Body of pancreas (tissue), 4 donors: ENCODE results near the gene MCF2L2. TPM values are rescaled to one million over a fixed set of nuclear protein-coding genes. Genes with fewer than 3 reads are reported as not detected.

ENCODE experiments used
- ATAC-seq: fragments of 150-250 bp; one replicate; pipeline ENCODE4 v1.9.1; 2016
- DNase-seq, 4 donors: peaks; one replicate each; pipeline ENCODE4 v3.0.0-alpha.2; 2019
- H3K27ac ChIP-seq, 4 donors: fragments of 200-600 bp; sonication (generic); 1 replicate in 3 of 4; 2 replicates in 1 of 4; pipeline versions ENCODE4 v1.5.1 to v1.6.1; 2016 to 2019; ENCODE audit warnings: mild to moderate bottlenecking in 1 of 4, mixed read lengths in 1 of 4, moderate library complexity in 1 of 4
- H3K27me3 ChIP-seq, 2 donors: fragments of 200-600 bp; sonication (generic); one replicate each; pipeline ENCODE4 v1.6.0; 2016; ENCODE audit warnings: mild to moderate bottlenecking in 1 of 2
- H3K36me3 ChIP-seq, 2 donors: fragments of 200-600 bp; sonication (generic); replicated peaks in 1 of 2; 2 replicates each; pipeline ENCODE4 v1.5.1; 2016; ENCODE audit warnings: low read depth in 2 of 2; ENCODE audit not compliant: insufficient read depth in 1 of 2
- H3K4me1 ChIP-seq: fragments of 200-600 bp; sonication (generic); one replicate; pipeline ENCODE4 v1.6.0; 2016
- H3K4me3 ChIP-seq, 2 donors: fragments of 200-600 bp; sonication (generic); 1 replicate in 1 of 2; 2 replicates in 1 of 2; pipeline ENCODE4 v1.5.1; 2016 to 2019
- H3K9me3 ChIP-seq, 3 donors: fragments of 200-600 bp; sonication (generic); 1 replicate in 2 of 3; 2 replicates in 1 of 3; pipeline ENCODE4 v1.5.1; 2016
- POLR2A ChIP-seq, 3 donors: fragments of 450-650 bp; IDR thresholded peaks; one replicate each; pipeline ENCODE4 v1.6.1; 2016; ENCODE audit warnings: antibody characterized with exemption in 3 of 3, mild to moderate bottlenecking in 2 of 3
- WGBS, 2 donors: methylation state at CpG; one replicate each; pipeline ENCODE4 v1.1.5; 2017; 5-methylcytosine and 5-hydroxymethylcytosine counted together
- intact Hi-C: fragments of 100-400 bp; cut with DNase I; formaldehyde crosslinking; loops from one replicate; pipeline ENCODE4 v1.15.1; 2023
- total RNA-seq, 2 donors: library from RNA; depleted of rRNA; stranded (reverse); fragments of >200 nt; gene quantifications; one replicate each; pipeline ENCODE4 v1.1.0, GENCODE V29; 2016
- TF ChIP-seq, protein P1 (sequence below), 7 experiments: fragments of 450-650 bp in 4 of 7; fragments of 200-600 bp in 3 of 7; sonication (generic) in 3 of 7; IDR thresholded peaks; one replicate each; pipeline ENCODE4 v1.5.1; 2016 to 2019; ENCODE audit warnings: antibody characterized with exemption in 7 of 7

MCF2L2 gene
- total RNA-seq, 2 donors from 2014 or later, result 0.26 TPM; not detected in 1

DNA sequence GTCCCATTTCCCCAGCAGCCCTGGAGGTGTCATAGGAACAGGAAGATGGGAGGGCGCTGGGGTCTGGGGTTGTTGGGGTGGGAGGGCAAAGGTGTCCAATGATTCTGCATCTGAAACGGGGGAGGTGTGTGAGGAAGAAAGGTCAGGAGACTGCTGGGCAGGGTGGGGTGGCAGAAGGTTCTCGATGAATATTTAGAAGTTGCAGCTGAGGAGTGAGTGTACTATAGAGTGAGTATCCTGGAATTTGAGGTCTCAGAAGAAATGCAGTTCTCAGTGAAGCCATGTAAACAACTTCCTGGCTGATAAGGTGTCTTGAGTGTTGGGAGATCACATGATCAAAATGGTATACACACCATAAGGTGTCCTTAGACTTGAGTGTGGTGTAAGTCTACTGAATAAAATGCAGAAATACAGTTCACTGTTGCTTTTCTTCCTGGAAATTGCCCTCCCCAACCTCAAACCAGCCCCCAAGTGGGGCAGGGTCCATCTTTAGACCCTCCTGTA is 165.5 kb downstream of the MCF2L2 start:
- 93 to 97% methylated on average over 3 of the region's 3 CpGs for WGBS, 2 donors
- Histone ChIP-seq H3K4me1 (peaks cover 32% of the 10 kb centered on the region), H3K27me3 (no peaks in the 10 kb centered on the region), H3K4me3 (no peak overlapping the region), H3K9me3 (no peaks in the 10 kb centered on the region), H3K36me3 (no peaks in the 10 kb centered on the region), H3K27ac (no peak overlapping the region)
- DNase-seq (no peak), ATAC-seq (no peak)
- intact Hi-C loops, result no loop called here
- TF ChIP-seq, protein P1, sequence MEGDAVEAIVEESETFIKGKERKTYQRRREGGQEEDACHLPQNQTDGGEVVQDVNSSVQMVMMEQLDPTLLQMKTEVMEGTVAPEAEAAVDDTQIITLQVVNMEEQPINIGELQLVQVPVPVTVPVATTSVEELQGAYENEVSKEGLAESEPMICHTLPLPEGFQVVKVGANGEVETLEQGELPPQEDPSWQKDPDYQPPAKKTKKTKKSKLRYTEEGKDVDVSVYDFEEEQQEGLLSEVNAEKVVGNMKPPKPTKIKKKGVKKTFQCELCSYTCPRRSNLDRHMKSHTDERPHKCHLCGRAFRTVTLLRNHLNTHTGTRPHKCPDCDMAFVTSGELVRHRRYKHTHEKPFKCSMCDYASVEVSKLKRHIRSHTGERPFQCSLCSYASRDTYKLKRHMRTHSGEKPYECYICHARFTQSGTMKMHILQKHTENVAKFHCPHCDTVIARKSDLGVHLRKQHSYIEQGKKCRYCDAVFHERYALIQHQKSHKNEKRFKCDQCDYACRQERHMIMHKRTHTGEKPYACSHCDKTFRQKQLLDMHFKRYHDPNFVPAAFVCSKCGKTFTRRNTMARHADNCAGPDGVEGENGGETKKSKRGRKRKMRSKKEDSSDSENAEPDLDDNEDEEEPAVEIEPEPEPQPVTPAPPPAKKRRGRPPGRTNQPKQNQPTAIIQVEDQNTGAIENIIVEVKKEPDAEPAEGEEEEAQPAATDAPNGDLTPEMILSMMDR (IDR thresholded peaks at IDR 0.05), result no peak
- no peak for TF ChIP-seq POLR2A (IDR thresholded peaks at IDR 0.05)

DNA sequence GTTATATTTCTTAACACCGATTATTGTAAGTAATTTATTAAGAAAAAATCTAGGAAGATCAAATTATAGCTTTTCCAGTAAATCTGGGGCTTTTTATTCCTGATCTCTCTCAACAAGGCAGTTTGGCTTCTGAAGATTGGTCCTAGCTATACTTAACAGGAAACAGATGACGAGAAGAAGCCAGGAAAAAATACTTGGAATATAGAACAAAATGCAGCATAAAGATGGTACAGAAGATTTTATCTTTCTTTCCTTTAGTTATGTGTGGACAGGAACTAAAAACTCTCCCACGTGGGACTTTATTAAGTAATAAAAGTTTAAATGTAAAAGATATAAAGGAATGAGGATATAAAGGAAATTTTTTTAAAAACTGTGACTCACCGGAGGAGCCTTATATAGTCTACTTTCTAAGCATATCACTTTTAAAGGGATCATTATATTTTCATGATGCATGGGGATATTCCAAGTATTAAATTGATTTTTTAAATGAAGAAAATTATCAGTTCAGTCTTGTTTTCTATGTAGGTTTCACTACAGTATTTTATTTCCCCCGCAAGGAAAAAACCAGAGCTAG is 167.2 kb downstream of the MCF2L2 start:
- TF ChIP-seq, protein P1 (IDR thresholded peaks at IDR 0.05), result no peak
- no peak for TF ChIP-seq POLR2A (IDR thresholded peaks at IDR 0.05)
- DNase-seq (no peak), ATAC-seq (no peak)
- Histone ChIP-seq H3K9me3 (no peaks in the 10 kb centered on the region), H3K4me3 (no peak overlapping the region), H3K36me3 (no peaks in the 10 kb centered on the region), H3K27ac (peak overlapping the region in 1 of 4 donors; percentile 9), H3K27me3 (no peaks in the 10 kb centered on the region), H3K4me1 (peaks cover 23% of the 10 kb centered on the region)
- intact Hi-C loops, result no loop called here
- WGBS, 2 donors, result 76% methylated on average over 5 of the region's 5 CpGs

DNA sequence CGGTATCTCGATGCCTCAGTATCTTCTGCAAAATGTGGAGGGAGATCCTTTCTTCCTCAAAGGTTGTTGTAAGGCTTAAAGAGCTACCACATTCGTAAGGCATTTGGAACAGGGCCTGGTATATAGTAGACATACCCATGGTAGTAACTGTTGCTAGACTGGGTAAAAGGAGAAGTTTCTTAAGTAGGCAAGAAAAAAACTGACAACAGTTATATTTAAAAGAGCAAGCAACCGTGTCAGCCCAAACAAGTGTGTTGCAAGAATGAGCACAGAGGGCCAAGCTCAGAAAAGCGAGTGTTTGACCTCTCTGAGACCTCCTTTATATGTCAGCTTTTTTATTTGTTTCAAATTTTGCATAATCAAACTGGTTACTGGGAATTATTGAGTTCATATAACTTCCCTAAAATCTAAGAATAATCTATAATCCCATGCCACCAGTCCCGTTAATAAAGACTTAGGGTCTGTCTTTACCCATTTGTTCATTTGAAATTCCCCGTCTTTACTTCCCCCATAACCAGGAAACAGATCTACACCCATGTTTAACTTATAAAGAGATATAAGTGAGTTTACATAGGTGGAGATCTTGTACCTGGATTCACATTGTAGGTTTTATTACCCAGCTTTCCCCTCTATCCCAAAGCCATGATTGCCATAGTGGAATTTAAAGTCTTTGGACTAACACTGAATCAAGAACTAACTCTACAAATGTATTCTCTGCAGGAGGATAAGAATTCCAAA is 168.1 kb downstream of the MCF2L2 start:
- DNase-seq (peak in 1 of 4 donors; percentile 49), ATAC-seq (no peak)
- Histone ChIP-seq H3K4me3 (no peak overlapping the region), H3K36me3 (no peaks in the 10 kb centered on the region), H3K27ac (peak overlapping the region in 1 of 4 donors; percentile 47), H3K4me1 (peaks cover 20% of the 10 kb centered on the region), H3K9me3 (no peaks in the 10 kb centered on the region), H3K27me3 (no peaks in the 10 kb centered on the region)
- intact Hi-C loops, result no loop called here
- 46 to 67% methylated on average over 7 of the region's 7 CpGs for WGBS, 2 donors
- peak in 1 of 3 donors; percentile 22 for TF ChIP-seq POLR2A (IDR thresholded peaks at IDR 0.05)
- TF ChIP-seq, protein P1 (IDR thresholded peaks at IDR 0.05), result no peak

DNA sequence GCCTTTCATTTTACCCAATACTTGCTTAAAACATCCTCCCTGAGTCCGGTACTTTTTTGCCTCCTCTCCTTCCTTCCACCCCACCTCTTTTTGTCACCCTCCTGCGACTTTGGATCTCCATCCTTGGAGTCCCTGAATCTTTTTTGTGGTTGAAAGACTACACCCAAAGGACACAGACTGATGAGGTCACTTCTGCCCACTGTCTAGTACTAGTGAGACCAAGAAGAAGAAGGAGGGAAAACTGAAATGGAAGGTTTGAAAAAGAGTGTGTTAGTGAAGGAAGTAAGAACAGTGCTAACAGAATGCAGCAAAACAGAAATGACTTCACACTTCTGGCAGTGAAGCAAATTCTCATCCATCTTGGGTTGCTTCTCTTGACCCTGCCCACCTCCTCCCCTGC is 168.8 kb downstream of the MCF2L2 start:
- Histone ChIP-seq H3K9me3 (no peaks in the 10 kb centered on the region), H3K36me3 (no peaks in the 10 kb centered on the region), H3K27me3 (no peaks in the 10 kb centered on the region), H3K4me3 (no peak overlapping the region), H3K4me1 (peaks cover 21% of the 10 kb centered on the region), H3K27ac (peak overlapping the region in 2 of 4 donors; percentile 25 to 47)
- intact Hi-C loops, result no loop called here
- ATAC-seq (no peak), DNase-seq (no peak)
- WGBS, 2 donors, result 76 to 82% methylated on average over 2 of the region's 2 CpGs
- no peak for TF ChIP-seq POLR2A (IDR thresholded peaks at IDR 0.05)
- TF ChIP-seq, protein P1 (IDR thresholded peaks at IDR 0.05), result no peak
